Measurements from ENCODE around the gene IFNG-AS1. TPM values are rescaled to one million over a fixed set of nuclear protein-coding genes. Genes with fewer than 3 reads are reported as not detected.

Gene IFNG-AS1
- not detected for total RNA-seq
- long read RNA-seq = 0 reads

DNA sequence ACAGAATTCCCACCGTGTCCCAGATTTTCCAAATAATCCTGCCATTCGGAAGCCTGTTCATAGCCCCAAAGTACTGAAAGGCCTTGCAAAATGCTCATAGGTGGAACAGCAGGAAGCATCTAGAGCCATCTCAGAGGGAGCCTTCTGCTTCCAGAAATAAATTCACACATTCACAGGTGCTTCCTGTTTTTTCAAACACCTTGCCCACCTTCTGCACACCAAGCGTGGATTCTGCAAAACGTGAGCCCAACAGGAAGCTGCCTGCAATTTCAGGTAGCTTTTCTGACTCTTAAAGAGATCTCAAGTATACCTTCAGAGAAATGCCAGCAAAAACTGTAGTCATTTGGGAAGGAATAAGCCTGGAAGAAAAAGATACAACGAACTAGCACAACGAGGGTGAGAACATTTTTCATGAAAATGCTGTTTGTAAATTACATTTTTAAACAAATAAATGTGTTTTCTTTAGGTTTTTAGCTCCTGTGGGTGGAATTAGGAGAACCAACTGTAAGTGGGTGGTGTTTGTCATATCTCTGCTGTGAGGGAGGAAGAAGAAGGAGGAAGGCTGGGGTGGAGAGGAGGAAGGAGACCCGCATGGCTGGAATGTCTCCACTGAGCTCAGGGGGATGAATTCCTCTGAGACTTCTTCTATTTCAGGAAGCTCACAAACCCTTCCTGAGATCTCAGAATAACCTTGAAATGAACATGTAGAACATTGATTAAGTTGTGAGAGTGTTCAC lies at the start of gene IFNG-AS1:
TSS of gene IFNG-AS1 (plus strand) at position 264 of the 737 bp plus-strand sequence.
- intact Hi-C loops (cut with micrococcal nuclease) = no loop called here
- no peak for ATAC-seq

DNA sequence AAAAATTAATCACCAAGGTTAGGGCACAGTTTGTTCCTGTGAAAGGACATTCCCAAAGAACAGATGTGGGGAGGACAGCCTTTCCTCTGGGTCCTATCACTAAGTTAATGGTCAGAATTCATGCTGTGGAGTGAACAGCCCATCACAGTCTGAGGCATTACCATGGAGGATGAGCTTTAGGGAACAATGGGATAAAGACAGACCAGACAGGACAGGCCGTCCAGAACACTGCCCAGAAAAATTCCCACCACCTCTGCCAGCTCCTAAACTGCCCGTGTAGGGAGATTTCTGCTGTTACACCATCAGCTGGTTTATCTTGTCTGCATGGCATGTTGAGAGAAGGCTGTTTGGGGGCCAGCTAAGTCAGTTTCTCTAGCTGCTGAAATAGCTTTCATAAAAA lies 49.6 kb upstream of the IFNG-AS1 start:
- intact Hi-C loops (cut with micrococcal nuclease) = loop anchor here (5.0 to 10.0 kb wide), 3 partner anchors 285 to 585 kb away; no protein-coding TSS in a partner anchor
- DNase-seq (peak; percentile 24), ATAC-seq (peak; percentile 80)

More for the DNA sequence above, at the start of gene IFNG-AS1:
- DNase-seq = no peak

DNA sequence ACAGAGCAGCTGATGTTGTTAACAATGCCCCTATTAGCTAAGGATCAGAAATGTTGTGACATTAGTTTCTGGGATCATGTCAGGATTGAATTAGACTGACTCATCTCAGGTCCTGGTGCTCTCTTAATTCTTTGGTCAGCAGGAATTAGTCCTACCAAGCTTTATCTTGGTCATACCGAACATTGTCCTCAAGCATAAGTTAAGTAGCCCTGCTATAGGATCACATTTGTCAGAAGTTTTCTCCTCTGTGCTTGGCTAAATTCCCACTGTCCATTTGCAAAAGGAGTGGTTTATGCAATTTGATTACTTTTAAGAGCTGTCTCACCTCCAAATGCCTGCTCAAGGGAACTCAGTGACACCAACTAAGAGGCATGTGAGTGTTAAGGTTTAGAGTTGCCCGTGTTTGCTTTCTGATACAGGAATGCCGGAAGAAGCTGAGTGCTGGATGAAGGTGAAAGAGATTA lies 48.4 kb upstream of the IFNG-AS1 start:
- ATAC-seq = peak; percentile 33
- no peak for DNase-seq

DNA sequence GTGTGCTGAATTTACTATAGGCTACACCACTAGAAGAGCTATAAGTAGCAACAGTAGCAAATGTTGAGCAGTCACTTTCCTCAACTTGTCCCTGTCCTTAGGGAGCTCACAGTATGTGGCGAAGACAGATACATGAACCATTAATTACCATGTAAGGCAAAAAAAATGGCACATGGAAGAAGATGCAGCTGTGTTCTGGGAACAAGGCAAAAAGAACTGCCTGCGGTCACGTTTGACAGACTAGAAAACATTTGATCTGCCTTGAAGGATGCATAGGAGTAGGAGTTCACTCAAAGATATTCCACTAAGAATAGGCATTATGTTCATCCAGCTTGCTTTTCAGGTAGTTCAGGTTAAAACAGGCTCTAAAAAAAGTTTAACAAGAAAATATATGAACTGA lies 46.5 kb upstream of the IFNG-AS1 start:
- intact Hi-C loops (cut with micrococcal nuclease) = loop anchor here (5.0 to 10.0 kb wide), 3 partner anchors 288 to 588 kb away; no protein-coding TSS in a partner anchor
- no peak for ATAC-seq
- DNase-seq = no peak

More for the DNA sequence above, 48.4 kb upstream of the IFNG-AS1 start:
- intact Hi-C loops (cut with micrococcal nuclease) = loop anchor here (5.0 to 10.0 kb wide), 3 partner anchors 286 to 586 kb away; no protein-coding TSS in a partner anchor

DNA sequence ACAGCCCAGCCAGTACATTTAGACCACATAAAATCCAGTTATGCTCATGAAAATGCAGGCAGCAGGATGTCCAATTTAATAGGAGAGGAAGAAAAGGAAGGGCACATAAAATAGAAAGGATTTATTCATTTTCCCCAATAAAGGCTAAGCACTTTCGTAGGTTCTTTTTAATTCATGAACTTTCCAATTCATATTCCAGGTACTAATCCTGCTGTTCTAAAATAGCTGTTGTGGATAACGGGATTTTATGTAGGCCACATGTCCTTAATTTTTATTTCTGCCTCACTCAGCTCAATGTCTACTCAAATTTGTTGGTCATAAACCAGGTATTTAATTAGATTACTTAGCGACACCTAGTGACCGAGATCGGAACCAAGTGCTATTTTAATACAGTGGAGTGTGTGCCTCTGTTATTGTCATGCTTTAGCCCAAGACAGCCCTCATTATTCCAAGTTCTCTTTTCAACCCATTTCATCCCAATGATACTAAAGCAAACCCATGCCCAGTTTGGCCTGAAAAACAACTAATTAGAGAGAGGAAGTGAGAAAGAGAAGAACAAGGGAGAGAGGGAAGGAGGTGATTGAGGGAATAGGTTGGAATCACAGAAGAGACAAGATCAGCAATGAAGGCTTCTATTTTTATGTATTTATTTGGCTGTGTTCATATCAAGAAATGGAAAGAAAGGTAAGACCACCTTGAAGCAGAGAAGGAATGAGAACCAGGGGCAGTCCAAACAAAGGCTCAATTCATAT lies 45.9 kb upstream of the IFNG-AS1 start:
- DNase-seq = no peak
- peak; percentile 84 for ATAC-seq
- intact Hi-C loops (cut with micrococcal nuclease) = loop anchor here (5.0 to 10.0 kb wide), 3 partner anchors 289 to 589 kb away; no protein-coding TSS in a partner anchor

DNA sequence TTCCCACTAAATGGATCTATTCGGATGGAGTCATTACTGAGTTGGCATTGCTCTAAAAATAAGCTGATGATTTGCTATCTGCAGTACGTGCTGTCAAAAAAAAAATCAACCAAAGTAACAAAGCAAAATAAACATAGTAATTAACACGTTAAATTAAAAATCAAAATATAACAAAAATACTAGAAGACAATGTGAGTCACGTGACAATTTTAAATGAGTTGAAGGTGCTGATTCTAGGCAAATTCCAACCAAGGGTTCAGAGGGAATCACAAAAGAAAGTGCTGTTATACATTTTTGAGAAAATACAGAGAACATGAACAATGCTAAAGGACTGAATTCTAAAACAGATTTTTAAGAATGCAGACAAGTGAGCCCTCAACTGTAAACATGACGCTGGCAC lies 45.2 kb upstream of the IFNG-AS1 start:
- ATAC-seq = no peak
- DNase-seq = no peak
- intact Hi-C loops (cut with micrococcal nuclease) = loop anchor here (5.0 to 10.0 kb wide), 3 partner anchors 289 to 589 kb away; no protein-coding TSS in a partner anchor

DNA sequence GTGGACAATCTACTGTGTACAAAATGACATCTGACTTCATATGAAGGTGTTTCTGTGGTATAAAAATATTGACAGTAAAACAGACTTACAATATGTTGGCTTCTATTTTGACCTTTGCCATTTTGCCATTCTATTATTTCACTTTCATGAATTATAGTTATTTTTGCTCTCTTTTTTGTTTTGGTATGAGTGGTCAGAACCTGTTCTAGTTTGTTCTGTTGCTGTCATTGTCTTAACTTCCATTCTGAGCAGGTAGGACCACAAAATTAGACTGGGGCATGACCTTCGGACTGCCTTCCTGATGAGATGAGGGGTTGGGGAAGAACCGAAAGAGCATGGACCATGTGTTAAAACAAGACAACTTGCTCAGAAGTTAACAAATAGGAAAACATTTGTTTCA lies 36.5 kb upstream of the IFNG-AS1 start:
- intact Hi-C loops (cut with micrococcal nuclease) = no loop called here
- ATAC-seq (no peak), DNase-seq (no peak)

DNA sequence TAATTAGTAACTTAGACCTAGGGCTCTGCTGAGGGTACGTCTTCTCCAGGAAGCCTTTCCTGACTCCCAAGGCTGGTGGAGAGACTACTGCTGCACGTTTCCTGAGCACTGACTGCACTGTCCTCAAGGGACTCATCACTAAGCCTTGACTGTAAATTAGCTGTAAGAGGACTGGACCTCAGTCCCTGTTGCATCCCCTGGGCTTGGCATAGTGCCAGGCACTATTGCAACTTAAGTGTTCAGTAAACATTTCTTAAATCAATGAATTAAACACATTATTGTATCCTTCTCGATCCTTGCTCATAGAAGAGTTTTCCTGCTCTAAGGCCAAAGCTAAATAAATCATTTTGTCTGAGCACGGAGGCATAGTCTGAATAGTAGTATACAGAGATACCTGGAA lies 31.9 kb upstream of the IFNG-AS1 start:
- DNase-seq (no peak), ATAC-seq (no peak)
- intact Hi-C loops (cut with micrococcal nuclease) = no loop called here

DNA sequence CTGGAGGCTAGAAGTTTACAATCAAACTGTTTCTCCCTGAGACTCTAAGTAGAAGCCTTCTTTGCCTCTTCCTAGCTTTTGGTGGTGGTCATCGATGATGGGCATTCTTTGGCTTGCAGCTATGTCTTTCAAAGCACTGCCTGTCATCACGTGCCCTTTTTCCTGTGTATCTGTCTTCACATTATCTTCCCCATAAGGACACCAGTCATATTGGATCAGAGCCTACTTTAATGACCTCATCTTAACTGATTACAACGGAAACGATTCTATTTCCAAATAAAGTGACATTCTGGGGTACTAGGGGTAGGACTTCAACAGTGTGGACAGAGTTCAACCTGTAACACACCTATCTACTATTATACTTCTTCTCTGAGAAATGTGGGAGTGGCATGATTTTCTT lies 31.1 kb upstream of the IFNG-AS1 start:
- intact Hi-C loops (cut with micrococcal nuclease) = no loop called here
- ATAC-seq (no peak), DNase-seq (no peak)

DNA sequence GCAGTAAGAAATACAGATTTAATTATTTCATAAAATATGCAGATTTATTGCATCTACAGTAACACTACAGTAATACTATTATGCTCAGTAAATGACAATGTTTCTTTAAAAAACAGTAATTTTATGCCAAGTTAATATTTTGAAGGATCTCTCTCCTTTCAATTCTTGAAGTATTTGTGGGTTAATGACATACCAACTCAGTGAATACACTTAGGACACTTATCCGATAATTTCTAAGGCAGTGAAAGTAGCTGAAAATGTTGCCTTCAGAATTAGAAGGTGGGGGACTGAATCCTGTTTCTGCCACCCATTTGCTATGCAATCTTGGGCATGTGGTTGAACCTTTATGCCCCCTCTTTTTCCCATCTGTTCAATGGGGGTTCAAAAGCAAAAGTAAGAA lies 24.8 kb upstream of the IFNG-AS1 start:
- ATAC-seq = no peak
- intact Hi-C loops (cut with micrococcal nuclease) = no loop called here
- no peak for DNase-seq

DNA sequence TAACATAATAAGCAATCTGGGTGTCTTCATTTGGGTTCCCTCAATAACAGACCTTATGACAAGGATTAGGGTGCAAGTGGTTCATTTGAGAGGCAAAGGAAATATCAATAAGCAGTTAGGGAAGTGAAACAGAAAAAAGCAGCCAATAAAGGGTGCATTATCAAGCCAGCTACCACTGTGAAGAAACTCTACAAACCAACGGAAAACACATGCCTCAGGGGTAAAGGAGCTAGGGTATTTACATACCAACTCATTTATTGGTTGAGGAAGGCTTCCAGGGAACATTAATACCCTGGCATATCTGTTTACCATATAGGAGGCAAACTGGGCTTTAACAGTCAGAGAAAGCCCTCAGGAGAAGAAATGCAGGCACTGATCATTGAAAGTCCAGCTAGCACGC lies 22.7 kb upstream of the IFNG-AS1 start:
- intact Hi-C loops (cut with micrococcal nuclease) = no loop called here
- DNase-seq (no peak), ATAC-seq (no peak)

DNA sequence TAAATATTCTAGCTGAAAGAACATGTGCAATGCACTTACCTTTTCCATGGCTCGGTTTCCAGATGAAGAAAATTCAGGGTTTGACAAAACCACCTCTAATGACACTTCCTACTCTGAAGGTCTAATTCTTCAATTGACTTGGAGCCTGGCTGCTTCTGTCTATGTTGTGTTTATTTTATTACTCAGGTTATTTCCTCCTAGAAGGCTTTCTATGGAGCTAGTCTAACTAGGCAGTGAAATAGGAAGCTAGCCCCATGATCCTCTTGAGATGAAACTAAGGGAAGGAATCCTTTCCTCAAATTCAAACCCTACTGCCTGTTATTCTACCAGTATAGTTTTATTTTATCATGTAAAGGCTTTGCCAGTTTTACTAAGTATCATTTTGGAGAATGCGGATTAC lies 20.9 kb upstream of the IFNG-AS1 start:
- DNase-seq = no peak
- intact Hi-C loops (cut with micrococcal nuclease) = no loop called here
- ATAC-seq = no peak

DNA sequence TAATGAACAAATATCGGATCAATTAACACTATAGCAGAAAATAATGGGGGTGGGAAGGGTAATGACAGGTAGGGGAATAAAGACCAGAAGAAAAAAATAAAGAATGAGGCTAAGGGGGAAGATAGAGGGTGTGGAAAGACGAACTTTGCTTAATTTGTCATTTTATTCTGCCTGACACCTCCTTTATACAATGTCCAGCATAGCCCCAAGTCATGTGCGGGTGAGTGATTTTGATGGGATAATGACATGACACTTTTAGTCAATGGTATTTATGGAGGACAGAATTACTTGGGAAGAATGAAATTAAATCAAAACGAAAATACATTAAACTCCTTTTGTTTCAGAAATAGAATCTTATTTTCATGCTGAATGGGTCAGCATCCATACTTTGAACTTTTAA lies 20.5 kb upstream of the IFNG-AS1 start:
- ATAC-seq = no peak
- intact Hi-C loops (cut with micrococcal nuclease) = no loop called here
- no peak for DNase-seq

DNA sequence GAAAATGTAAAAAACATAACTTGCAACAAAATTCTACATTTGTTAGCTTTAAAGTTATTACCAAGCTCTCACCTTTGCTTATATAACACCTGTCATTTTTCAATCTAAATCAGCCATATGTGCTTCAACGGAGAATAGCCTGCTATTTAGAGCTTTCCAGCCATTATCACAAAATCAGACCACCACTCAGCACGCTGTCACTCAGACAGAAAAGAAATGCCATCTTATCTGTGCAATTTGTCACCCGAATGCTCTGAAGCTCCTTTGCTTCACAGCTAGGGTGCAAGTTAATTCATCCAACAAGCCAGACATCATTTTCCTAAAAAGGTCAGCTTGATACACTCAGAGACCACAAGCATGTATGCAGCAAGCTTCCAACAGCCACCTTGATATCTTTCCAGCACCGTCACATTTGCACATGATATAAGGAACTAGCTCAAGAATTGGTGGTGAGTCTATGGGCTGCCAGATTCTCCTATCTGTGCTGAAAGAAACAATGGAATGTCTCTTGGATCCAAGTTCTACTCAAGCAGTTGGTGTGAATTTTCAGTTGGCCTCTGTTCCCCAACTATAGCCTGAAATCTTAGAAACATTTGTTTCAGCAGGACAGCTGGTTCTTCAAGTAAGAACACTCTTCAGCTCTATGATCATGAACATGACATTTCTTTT lies 20.0 kb upstream of the IFNG-AS1 start:
- intact Hi-C loops (cut with micrococcal nuclease) = no loop called here
- ATAC-seq = peak; percentile 52
- DNase-seq = no peak

DNA sequence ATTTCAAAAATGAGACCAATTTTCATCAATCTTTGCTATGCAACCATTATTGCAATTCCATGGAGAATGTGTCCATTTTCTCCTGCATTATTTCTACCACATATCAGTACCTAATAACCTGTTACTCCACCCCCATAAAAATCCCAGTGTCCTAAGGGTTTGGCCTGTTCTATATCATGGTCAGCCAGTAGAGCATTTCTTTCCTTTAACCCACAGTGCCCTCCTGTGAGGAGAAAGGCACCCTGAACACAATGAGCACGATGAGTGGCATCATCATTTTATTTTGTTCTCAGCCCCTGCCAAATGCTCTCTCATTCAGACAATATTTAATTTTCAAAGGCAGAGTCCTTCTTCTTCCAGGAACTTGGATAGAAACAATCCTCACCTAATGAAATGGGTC lies 11.6 kb upstream of the IFNG-AS1 start:
- DNase-seq = no peak
- peak; percentile 46 for ATAC-seq
- intact Hi-C loops (cut with micrococcal nuclease) = no loop called here

DNA sequence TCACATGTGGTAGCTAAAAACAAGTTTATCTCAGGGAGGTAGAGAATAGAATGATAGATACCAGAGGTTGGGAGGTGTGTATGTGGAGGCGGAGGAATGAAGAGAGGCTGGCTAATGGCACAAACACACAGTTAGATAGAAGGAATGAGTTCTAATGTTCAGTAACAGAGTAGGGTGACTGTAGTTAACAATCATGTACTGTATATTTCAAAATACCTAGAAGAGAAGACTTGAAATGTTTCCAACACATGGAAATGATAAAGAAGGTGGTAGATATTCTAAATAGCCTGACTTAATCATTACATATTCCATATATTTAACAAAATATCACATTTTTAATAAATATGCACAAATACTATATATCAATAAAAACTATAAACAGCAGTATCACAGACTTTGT lies 8.9 kb upstream of the IFNG-AS1 start:
- intact Hi-C loops (cut with micrococcal nuclease) = no loop called here
- ATAC-seq (no peak), DNase-seq (no peak)

DNA sequence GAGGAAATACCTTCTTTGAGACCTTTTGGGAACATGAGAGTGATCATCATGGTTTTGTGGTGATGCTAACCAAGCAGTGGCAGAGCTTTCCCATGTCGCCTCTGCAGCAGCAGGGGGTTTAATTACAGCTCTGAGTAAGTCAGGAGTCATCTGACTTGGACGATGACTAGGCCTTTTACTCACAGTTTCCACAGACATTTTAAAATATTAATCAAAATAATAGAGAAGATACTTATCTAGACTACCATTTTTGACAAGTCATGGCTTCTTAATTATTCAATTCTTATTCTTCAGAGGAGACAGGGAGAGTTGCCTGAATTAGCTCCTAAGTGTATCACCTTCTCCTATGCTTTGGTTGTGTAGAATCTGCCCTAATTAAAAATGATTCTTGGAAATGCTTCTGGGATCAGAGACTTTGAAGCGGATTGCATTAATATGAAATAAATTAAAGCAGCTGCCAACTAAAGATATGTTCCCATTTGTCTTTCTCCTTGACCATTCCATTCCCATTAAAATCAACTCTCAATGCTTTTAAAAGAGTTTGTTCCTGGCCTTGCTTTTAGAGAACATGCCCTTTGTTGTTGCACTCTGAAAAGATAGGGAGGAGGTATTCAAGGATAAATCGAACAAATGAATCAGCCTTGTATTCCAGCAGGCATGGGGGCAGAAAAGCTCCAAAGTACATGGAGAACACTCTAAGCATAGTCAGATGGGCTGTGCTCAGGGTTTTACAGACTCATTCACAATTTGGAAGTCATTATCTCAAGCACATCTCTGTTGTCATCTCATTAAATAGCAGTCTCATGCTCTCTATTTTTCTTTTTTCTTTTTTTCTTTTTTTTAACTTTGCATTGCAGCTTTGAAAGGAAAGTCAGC lies 7.7 kb upstream of the IFNG-AS1 start:
- no peak for ATAC-seq
- intact Hi-C loops (cut with micrococcal nuclease) = no loop called here
- no peak for DNase-seq

DNA sequence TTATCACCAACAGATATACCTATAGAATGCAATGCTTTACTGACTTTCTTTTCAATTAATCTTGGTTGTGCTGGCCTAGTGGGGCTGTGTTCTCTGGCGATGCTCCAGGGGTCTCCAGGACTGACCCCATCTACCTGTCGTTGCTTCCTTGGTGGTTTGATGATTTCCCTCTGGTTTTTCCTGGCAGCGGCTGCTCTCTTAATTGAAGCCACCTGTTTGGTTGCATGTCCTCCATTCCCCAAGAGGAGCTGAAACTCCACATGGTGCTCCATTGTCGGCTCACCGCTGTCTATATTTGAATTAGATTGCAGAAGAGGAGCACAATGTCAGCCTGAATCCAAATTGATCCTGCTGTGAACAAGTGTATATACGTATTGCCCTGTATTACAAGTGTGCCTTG lies 7.1 kb upstream of the IFNG-AS1 start:
- DNase-seq (no peak), ATAC-seq (no peak)
- intact Hi-C loops (cut with micrococcal nuclease) = no loop called here

DNA sequence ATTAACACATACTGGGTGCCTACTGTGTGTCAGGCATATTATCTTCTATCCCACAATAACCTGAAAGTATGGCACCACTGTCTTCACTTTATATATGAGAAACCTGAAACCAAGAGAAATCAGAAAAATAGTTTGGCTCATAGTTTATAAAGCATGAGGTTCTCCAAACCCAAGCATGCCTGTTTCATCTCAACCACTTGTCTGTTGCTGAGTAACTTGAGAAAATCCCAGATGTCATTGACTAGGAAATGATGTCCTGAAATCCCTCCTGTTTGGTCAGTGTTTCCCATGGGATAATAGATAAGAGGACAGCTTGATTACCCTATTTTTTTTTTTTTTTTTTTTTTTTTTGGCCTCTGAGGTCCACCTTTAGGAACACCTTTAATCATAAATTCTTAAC lies 2.6 kb upstream of the IFNG-AS1 start:
- ATAC-seq (no peak), DNase-seq (no peak)
- intact Hi-C loops (cut with micrococcal nuclease) = no loop called here
